Activated CD8-positive, alpha-beta memory T cell treated with anti-CD3 and anti-CD28 coated beads, Interleukin-2, amount 10 ng/mL, durations not matched to agents 7 days and 5 days (primary cell): ENCODE results near the gene COL18A1. TPM values are rescaled to one million over a fixed set of nuclear protein-coding genes. Genes with fewer than 3 reads are reported as not detected.
A peak's percentile ranks its signal among the peaks of the same experiment; 100 is the strongest.

ENCODE experiments used
- ATAC-seq: fragments of 150-1000 bp; cut with Tn5 transposase; one replicate; pipeline ENCODE4 v1.10.0; 2021; ENCODE audit warnings: moderate library complexity
- CTCF ChIA-PET: fragments of 350-600 bp; sonication (Branson Sonifier 250); formaldehyde crosslinking; loops from one replicate; lab custom pipeline; 2021; ENCODE audit warnings: antibody characterized with exemption; lab: Charles Lee
- DNase-seq: peaks from one replicate; pipeline ENCODE4 v3.0.0-alpha.2; 2020
- H3K27ac Mint-ChIP-seq: one replicate; pipeline ENCODE4 v1.8.0; 2021; ENCODE audit warnings: mild to moderate bottlenecking, mixed read lengths
- H3K27me3 Mint-ChIP-seq: one replicate; pipeline ENCODE4 v1.8.0; 2021; ENCODE audit warnings: mixed read lengths
- H3K36me3 Mint-ChIP-seq: one replicate; pipeline ENCODE4 v1.8.0; 2021; ENCODE audit warnings: mild to moderate bottlenecking, mixed read lengths
- H3K4me1 Mint-ChIP-seq: one replicate; pipeline ENCODE4 v1.8.0; 2021; ENCODE audit warnings: mixed read lengths
- H3K4me3 Mint-ChIP-seq: one replicate; pipeline ENCODE4 v1.8.0; 2021; ENCODE audit warnings: mild to moderate bottlenecking, moderate library complexity, mixed read lengths
- H3K9me3 Mint-ChIP-seq: one replicate; pipeline ENCODE4 v1.8.0; 2022; ENCODE audit warnings: low read depth, mixed read lengths
- total RNA-seq, 2 experiments: library from RNA; stranded (reverse); gene quantifications; one replicate each; pipeline ENCODE4 v1.2.3, GENCODE V29; 2021

COL18A1 gene
- total RNA-seq, 2 experiments from 2014 or later = 5.2 to 7.3 TPM

DNA sequence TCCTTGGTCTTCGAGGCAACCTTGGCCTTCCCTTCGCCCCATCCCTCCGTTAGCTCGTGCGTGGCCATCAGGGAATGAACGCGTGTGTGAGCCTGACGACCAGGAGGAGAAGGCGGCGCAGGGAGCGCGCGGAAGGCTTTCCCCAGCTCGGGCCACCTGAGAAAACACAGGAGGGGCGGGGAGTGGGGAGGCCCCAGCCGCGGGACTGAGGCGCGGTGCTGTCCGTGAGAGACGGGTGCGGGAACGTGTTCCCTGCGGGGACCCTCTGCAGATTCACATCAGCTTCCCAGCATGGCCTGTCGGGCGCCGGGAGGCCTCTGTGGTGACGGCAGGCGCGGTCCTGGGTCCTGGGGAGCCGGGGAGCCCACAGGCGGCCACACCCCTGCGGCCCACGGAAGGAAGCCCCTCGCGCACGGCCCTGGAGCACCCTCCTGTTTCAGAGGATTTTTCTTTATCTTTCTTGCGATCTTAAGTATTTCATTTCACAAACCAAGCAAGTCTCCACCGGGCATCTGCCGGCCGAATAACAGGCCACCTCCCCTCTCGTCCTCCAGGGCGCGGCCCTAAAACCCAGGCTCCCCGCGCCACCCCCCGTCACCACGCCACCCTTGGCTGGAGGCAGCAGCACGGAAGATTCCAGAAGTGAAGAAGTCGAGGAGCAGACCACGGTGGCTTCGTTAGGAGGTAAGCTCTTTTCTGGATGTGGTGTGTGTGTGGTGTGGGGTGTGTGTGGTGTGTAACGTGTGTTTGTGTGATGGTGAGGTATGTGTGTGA, 71.0 kb downstream of the COL18A1 start:
- Mint-ChIP-seq H3K36me3 (no peaks in the 10 kb centered on the region), H3K4me3 (no peak overlapping the region), H3K27me3 (no peaks in the 10 kb centered on the region), H3K4me1 (peaks cover 26% of the 10 kb centered on the region), H3K27ac (no peak overlapping the region), H3K9me3 (peaks cover 3% of the 10 kb centered on the region)
- DNase-seq (no peak), ATAC-seq (no peak)
- CTCF ChIA-PET = no interaction called here

DNA sequence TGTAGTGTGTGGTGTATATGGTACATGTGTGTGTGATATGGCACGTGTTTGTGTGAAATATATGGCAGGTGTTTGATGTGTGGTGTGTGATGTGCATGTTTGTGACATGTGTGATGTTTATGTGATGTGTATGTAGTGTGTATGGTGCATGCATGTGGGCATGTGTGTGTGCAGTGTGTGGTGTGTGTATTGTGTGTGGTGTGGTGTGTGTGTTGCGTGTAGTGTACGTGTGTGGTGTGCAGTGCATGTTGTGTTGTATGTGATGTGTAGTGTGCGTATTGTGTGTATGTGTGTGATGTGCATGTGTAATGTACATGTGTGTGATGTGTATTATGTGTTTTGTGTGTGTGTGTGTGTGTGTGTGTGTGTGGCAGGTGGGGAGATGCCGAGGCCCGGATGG, 71.6 kb downstream of the COL18A1 start:
- Mint-ChIP-seq H3K36me3 (no peaks in the 10 kb centered on the region), H3K4me1 (peaks cover 24% of the 10 kb centered on the region), H3K9me3 (peaks cover 3% of the 10 kb centered on the region), H3K4me3 (no peak overlapping the region), H3K27me3 (no peaks in the 10 kb centered on the region), H3K27ac (no peak overlapping the region)
- CTCF ChIA-PET = no interaction called here
- ATAC-seq = no peak
- no peak for DNase-seq

DNA sequence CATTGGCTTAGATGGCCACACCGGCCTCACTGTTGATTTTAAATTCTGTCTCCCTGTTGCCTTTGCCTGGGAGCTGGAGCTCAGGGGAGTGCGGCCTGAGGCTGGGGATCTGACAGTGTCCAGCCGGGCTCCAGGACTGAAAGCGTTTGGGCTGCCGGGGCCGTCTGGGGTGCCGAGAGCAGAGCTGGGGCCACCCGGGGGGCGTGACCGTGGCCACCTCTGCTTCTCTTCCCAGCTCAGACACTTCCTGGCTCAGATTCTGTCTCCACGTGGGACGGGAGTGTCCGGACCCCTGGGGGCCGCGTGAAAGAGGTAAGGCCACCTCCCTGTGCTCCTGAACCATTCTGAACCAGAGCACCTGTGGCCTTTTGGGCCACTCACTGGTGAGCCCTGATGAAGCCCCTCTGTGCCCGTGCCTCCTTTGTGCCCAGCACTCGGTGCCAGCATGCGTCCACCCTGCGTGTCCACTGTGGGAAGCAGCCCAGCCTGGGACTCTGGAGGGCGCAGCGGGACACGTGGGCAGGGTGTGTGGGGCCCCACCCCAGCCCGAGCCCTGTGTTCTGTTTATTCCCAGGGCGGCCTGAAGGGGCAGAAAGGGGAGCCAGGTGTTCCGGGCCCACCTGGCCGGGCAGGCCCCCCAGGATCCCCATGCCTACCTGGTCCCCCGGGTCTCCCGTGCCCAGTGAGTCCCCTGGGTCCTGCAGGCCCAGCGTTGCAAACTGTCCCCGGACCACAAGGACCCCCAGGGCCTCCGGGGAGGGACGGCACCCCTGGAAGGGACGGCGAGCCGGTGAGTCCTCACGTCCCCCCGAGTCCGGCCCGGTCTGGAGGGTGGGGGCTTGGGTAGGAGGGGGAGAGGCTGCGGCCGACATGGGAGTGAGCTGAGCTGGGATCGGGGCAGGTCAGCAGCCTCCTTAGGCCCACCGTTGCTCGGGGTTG, 72.5 kb downstream of the COL18A1 start:
- H3K9me3 Mint-ChIP-seq = peaks cover 3% of the 10 kb centered on the region
- peaks cover 28% of the 10 kb centered on the region for H3K4me1 Mint-ChIP-seq
- H3K4me3 Mint-ChIP-seq = peak overlapping the region; percentile 75
- no peaks in the 10 kb centered on the region for H3K36me3 Mint-ChIP-seq
- CTCF ChIA-PET = interaction anchor here (0.8 to 3.5 kb wide), 8 partner anchors 11 to 339 kb away, joined by 3 to 14 read pairs (median 4); no protein-coding TSS in a partner anchor
- peak overlapping the region; percentile 94 for H3K27ac Mint-ChIP-seq
- DNase-seq (no peak), ATAC-seq (no peak)
- H3K27me3 Mint-ChIP-seq = no peaks in the 10 kb centered on the region

DNA sequence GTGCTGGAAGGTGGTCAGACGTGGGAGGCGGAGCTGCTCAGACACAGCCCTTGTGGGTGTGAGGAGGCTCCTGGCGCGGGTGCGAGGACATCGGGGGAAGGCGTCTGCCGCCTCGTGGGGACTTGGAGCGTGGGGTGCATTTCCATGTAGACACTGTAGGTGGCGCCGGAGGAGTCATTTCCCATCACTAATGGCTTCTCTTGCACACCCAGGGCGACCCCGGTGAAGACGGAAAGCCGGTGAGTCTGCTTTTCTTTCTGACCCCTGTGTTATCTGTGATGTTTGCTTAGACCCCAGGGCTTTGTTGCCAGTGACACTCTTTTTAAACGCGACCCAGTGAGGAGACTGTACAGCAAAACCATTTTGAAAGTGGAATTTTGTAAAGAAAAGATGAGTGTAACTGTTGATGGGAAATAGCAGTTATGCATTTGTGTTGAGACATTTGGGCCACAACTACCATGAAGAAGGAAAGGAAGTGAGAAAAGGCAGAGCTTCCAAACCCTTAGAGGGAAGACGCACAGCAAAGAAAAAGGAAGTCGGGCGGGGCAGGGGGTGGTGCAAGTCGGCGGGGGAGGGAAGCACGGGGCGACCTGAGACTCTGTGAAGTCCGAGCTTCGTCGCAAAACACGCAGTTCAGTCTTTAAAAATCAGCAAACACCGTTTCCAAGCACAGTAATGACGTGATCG, 73.3 kb downstream of the COL18A1 start:
- no peaks in the 10 kb centered on the region for H3K27me3 Mint-ChIP-seq
- H3K4me3 Mint-ChIP-seq = peak overlapping the region; percentile 75
- CTCF ChIA-PET = interaction anchor here (0.5 to 3.5 kb wide), 11 partner anchors 11 to 495 kb away, joined by 3 to 14 read pairs (median 3); no protein-coding TSS in a partner anchor
- peaks cover 3% of the 10 kb centered on the region for H3K9me3 Mint-ChIP-seq
- DNase-seq (peak; percentile 87), ATAC-seq (peak; percentile 72)
- H3K36me3 Mint-ChIP-seq = no peaks in the 10 kb centered on the region
- peaks cover 34% of the 10 kb centered on the region for H3K4me1 Mint-ChIP-seq
- peak overlapping the region; percentile 94 for H3K27ac Mint-ChIP-seq

DNA sequence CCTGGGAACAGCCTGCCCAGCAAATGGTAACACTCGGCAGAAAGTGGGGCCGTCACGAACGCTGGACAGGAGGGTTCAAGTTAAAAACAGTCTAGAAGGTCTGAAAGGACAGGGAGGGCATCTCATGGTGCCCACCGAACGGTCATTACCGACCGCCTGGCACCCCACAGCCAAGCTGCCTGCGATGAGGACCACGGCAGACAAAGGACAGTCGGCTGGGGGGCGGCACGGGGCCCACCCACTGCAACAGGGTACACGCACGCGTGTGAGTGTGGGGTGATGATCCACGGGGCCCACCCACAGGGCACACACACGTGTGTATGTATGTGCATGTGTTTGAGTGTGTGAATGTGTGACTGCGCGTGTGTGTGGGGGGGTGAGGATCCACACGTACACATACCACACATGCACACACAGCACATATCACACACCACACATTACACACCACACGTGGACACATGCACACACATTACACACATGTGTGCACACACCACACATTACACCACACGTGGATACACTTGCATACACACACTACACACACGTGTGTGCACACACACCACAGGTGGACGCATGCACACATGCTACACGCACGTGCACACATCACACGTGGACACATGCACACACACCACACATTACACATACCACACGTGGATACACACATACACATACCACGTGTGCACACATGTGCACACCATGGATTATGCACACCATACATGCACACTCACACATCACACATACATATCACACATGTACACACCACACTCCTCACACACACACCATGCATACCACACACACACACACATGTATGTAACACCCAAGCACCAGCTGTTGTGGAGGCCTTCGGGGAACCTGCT, 74.1 kb downstream of the COL18A1 start:
- peaks cover 3% of the 10 kb centered on the region for H3K9me3 Mint-ChIP-seq
- H3K27ac Mint-ChIP-seq = peak overlapping the region; percentile 94
- H3K4me3 Mint-ChIP-seq = peak overlapping the region; percentile 75
- no peak for DNase-seq
- no peaks in the 10 kb centered on the region for H3K27me3 Mint-ChIP-seq
- no peaks in the 10 kb centered on the region for H3K36me3 Mint-ChIP-seq
- ATAC-seq = no peak
- peaks cover 40% of the 10 kb centered on the region for H3K4me1 Mint-ChIP-seq
- CTCF ChIA-PET = interaction anchor here (0.5 to 3.5 kb wide), 8 partner anchors 12 to 495 kb away, joined by 3 to 14 read pairs (median 4); no protein-coding TSS in a partner anchor

DNA sequence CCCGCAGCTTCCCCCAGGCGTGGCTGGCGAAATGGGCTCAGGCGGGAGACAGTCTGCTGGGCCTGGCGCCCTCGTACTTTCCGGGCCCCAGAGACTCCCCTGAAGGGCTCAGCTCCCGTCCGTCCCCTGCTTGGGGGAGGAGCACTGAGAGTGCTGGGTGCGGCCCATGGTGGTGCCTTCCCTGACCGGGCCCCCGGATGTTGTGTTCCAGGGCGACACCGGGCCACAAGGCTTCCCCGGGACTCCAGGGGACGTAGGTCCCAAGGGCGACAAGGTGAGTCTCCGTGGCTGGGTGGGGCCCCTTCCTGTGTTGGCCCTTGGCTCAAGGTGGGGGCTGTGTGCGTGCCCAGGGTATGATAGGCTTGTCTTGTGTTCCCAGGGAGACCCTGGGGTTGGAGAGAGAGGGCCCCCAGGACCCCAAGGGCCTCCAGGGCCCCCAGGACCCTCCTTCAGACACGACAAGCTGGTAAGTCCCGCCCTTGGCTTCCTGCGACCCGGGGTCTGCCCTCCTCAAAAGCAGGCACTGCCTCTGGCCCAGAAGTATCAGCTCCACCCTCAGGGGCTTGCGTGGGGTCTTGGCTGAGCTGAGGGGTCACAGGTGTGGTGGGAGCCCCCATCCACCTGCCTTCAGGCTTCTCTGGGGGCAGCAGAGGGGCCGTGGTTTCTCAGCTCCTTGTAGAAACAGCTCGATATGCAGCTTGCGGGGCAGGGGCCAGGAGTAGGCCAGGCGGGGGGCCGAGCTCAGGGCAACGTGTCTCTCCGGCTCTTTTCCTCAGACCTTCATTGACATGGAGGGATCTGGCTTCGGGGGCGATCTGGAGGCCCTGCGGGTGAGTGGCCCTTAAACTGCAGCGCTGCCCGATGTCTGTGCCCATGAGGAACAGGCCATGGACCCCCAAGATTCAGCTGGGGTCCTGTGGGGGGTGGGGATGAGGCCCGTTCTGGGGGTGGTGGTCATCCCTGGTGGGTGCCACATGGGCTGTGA, 75.0 kb downstream of the COL18A1 start:
- peaks cover 44% of the 10 kb centered on the region for H3K4me1 Mint-ChIP-seq
- CTCF ChIA-PET = interaction anchor here (3.5 kb wide), 1 partner anchor 112 kb away, joined by 14 read pairs; no protein-coding TSS in a partner anchor

DNA sequence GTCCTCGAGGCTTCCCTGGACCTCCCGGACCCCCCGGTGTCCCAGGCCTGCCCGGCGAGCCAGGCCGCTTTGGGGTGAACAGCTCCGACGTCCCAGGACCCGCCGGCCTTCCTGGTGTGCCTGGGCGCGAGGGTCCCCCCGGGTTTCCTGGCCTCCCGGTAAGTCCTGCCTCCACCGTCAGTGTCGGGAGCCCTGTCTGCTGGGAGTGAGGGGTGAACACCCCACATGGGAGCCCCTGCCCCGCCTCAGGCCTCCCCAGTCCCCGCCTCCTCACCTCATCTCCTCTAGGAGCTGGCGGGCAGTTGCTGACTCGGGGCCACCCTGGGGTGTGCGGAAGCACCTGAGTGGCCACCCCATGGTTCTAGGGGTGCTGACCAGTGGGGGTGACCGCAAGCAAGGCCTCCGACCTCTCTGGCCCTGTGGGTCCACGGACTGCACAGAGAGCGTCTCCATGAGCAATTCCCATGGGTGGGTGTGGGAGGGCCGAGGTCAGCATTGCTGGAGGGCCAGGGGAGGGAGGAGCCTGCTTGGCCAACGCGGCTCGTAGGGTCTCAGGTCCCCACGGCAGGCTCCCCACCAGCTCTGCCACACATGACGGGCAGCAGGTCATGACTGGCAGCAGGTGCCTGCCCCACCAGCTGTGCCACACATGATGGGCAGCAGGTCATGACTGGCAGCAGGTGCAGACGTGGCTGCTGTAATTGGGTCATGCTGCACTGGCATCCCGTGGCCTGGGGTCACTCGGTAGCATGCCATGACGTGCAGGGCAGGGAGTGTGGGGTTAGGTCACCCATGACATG, 75.9 kb downstream of the COL18A1 start:
- CTCF ChIA-PET = interaction anchor here (3.5 kb wide), 1 partner anchor 111 kb away, joined by 14 read pairs; no protein-coding TSS in a partner anchor
- DNase-seq (no peak), ATAC-seq (no peak)
- Mint-ChIP-seq H3K4me1 (peaks cover 44% of the 10 kb centered on the region), H3K36me3 (no peaks in the 10 kb centered on the region), H3K27me3 (no peaks in the 10 kb centered on the region), H3K4me3 (no peak overlapping the region), H3K27ac (no peak overlapping the region), H3K9me3 (no peaks in the 10 kb centered on the region)

More for the DNA sequence above, 75.0 kb downstream of the COL18A1 start:
- ATAC-seq (peak; percentile 9), DNase-seq (peak; percentile 60)
- H3K36me3 Mint-ChIP-seq = no peaks in the 10 kb centered on the region
- no peaks in the 10 kb centered on the region for H3K27me3 Mint-ChIP-seq
- peak overlapping the region; percentile 94 for H3K27ac Mint-ChIP-seq
- H3K9me3 Mint-ChIP-seq = no peaks in the 10 kb centered on the region
- H3K4me3 Mint-ChIP-seq = peak overlapping the region; percentile 75

DNA sequence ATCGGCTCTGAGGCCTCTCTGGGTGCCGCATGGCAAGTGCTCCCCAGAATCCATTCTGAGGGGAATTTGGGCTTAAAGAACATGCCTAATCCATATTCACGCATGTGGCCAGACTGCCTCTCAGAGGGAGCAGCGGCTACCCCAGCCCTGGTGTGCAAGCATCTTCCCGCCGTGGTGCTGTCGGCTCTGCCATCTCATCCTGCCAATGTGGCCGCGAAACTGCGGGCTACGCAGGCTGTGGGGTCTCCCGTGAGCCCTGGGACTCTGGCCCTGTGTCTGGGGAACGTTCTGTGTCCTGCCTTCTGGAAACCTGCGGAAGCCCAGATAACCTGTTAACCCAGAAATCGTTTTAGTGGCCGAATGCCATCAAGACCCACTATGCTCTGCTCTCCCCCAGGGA, 76.6 kb downstream of the COL18A1 start:
- Mint-ChIP-seq H3K9me3 (no peaks in the 10 kb centered on the region), H3K36me3 (no peaks in the 10 kb centered on the region), H3K4me1 (peaks cover 43% of the 10 kb centered on the region), H3K27ac (no peak overlapping the region), H3K4me3 (no peak overlapping the region), H3K27me3 (no peaks in the 10 kb centered on the region)
- CTCF ChIA-PET = no interaction called here
- DNase-seq (no peak), ATAC-seq (no peak)

DNA sequence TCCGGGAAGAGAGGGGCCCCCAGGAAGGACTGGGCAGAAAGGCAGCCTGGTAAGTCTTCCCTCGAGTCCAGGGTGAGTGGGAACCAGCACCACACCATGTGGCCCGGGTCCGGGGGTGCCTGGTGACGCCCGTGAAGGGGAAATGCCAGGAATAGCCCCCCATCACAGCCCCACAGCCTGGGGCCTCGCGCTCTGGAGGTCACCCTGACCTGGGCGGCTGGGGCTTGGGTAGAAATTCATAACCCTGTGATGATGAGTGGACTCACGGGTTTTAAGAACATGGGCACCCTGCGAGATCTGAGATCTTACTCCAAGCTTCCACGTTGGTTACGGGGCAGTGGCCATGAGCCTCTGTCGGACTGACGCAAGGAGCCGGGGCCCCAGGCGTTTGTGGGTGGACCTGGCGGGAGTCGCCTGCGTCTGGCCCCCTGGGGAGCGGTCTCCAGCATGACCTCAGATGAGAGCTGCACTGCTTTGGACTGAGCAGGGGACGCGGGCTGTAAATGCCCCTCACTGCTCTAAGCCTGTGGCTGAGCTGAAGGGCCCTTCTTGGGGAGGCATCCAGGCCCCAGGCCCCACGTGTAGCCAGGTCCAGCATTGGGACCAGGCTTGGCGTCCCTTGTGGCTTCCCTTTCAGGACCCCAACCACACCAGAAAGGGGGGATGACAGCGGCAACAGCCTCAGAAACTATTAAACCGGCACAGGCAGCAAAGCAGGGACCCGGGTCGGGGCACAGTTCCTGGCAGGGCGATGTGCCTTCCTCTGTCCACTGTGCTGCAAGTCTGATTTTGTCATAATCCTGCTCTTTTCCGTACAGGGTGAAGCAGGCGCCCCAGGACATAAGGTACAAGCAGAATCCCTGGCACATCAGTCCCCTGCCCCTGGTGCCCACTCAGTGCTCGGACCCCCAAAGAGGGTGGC, 77.3 kb downstream of the COL18A1 start:
- ATAC-seq = peak; percentile 1
- H3K27ac Mint-ChIP-seq = peak overlapping the region; percentile 94
- CTCF ChIA-PET = interaction anchor here (1.1 to 2.0 kb wide), 12 partner anchors 10 to 338 kb away, joined by 3 to 13 read pairs (median 4); no protein-coding TSS in a partner anchor

More for the DNA sequence above, 77.3 kb downstream of the COL18A1 start:
- H3K4me1 Mint-ChIP-seq = peaks cover 41% of the 10 kb centered on the region
- no peaks in the 10 kb centered on the region for H3K9me3 Mint-ChIP-seq
- peak overlapping the region; percentile 55 for H3K4me3 Mint-ChIP-seq
- no peak for DNase-seq
- H3K36me3 Mint-ChIP-seq = no peaks in the 10 kb centered on the region
- H3K27me3 Mint-ChIP-seq = no peaks in the 10 kb centered on the region
